ENCODE measurements around the gene TDRD12.

Gene TDRD12

DNA sequence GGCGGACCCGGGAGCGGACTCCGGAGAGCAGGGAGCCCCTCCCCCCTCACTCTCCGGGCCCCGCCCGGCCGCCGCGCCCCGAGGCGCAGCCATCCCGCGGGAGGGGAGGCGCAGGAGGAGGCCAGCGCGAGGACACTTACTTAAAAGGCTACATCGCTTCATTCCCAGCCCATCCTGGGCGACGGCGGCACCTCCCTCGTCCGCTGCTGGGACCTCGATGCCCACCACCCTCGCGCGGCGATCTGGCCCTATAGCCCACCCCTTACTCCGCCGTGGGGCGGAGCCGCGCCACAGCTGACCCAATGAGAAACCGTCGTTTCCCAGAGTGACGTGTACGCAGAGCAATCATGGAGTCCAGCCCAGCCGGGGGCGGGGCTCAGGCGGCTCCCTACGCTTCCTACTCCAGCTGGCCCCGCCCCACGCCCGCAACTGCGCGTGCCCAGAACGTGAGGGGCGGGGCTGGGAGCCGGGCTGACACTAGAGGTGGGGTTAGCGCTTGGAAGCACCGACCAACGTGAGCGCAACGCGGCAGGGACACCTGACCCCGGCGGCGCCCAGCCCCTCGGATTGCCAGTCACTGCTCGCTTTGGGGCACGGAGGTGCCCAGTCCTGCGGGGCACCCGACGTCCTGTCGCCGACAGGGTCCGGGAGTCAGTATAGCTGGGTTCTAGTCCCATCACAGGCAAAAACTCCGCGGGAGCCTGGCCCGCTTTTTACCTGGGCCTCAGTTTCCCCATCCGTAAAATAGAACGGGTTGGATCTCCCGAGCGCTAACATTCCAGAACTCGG, 44.4 kb upstream of the TDRD12 start, which contains the start of gene ANKRD27 (continued):
- TF ChIP-seq ZNF510 (tag by site-specific recombination; IDR thresholded peaks at IDR 0.05; ENCODE audit: insufficient replicate concordance): no peak
- TF ChIP-seq, protein P1, sequence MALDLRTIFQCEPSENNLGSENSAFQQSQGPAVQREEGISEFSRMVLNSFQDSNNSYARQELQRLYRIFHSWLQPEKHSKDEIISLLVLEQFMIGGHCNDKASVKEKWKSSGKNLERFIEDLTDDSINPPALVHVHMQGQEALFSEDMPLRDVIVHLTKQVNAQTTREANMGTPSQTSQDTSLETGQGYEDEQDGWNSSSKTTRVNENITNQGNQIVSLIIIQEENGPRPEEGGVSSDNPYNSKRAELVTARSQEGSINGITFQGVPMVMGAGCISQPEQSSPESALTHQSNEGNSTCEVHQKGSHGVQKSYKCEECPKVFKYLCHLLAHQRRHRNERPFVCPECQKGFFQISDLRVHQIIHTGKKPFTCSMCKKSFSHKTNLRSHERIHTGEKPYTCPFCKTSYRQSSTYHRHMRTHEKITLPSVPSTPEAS (tag by site-specific recombination; IDR thresholded peaks at IDR 0.05): no peak
- TF ChIP-seq ZNF146 (tag by site-specific recombination; IDR thresholded peaks at IDR 0.05): peak; percentile 24; the same call in 1 of the 2 replicates
- TF ChIP-seq ZNF654 (tag by site-specific recombination; IDR thresholded peaks at IDR 0.05; ENCODE audit: low read depth): no peak
- TF ChIP-seq, protein P2, sequence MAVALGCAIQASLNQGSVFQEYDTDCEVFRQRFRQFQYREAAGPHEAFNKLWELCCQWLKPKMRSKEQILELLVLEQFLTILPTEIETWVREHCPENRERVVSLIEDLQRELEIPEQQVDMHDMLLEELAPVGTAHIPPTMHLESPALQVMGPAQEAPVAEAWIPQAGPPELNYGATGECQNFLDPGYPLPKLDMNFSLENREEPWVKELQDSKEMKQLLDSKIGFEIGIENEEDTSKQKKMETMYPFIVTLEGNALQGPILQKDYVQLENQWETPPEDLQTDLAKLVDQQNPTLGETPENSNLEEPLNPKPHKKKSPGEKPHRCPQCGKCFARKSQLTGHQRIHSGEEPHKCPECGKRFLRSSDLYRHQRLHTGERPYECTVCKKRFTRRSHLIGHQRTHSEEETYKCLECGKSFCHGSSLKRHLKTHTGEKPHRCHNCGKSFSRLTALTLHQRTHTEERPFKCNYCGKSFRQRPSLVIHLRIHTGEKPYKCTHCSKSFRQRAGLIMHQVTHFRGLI (tag by site-specific recombination; IDR thresholded peaks at IDR 0.05): peak; percentile 83
- no peak for TF ChIP-seq ZNF707 (tag by site-specific recombination; IDR thresholded peaks at IDR 0.05)
- no peak for TF ChIP-seq ZNF621 (tag by site-specific recombination; IDR thresholded peaks at IDR 0.05)
- TF ChIP-seq, protein P3, sequence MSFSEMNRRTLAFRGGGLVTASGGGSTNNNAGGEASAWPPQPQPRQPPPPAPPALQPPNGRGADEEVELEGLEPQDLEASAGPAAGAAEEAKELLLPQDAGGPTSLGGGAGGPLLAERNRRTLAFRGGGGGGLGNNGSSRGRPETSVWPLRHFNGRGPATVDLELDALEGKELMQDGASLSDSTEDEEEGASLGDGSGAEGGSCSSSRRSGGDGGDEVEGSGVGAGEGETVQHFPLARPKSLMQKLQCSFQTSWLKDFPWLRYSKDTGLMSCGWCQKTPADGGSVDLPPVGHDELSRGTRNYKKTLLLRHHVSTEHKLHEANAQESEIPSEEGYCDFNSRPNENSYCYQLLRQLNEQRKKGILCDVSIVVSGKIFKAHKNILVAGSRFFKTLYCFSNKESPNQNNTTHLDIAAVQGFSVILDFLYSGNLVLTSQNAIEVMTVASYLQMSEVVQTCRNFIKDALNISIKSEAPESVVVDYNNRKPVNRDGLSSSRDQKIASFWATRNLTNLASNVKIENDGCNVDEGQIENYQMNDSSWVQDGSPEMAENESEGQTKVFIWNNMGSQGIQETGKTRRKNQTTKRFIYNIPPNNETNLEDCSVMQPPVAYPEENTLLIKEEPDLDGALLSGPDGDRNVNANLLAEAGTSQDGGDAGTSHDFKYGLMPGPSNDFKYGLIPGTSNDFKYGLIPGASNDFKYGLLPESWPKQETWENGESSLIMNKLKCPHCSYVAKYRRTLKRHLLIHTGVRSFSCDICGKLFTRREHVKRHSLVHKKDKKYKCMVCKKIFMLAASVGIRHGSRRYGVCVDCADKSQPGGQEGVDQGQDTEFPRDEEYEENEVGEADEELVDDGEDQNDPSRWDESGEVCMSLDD (tag by site-specific recombination; IDR thresholded peaks at IDR 0.05): no peak
- peak; percentile 79 for TF ChIP-seq ZNF341 (tag by site-specific recombination; IDR thresholded peaks at IDR 0.05; ENCODE audit: low read depth)
- no peak; the same call in 1 of the 2 replicates for TF ChIP-seq OVOL3 (tag by site-specific recombination; IDR thresholded peaks at IDR 0.05)
- TF ChIP-seq TRIM28 (IDR thresholded peaks at IDR 0.05; ENCODE audit: borderline replicate concordance, low read length): no peak
- TF ChIP-seq ZNF221 (tag by site-specific recombination; IDR thresholded peaks at IDR 0.05; ENCODE audit: borderline replicate concordance): no peak
- TF ChIP-seq, protein P4, sequence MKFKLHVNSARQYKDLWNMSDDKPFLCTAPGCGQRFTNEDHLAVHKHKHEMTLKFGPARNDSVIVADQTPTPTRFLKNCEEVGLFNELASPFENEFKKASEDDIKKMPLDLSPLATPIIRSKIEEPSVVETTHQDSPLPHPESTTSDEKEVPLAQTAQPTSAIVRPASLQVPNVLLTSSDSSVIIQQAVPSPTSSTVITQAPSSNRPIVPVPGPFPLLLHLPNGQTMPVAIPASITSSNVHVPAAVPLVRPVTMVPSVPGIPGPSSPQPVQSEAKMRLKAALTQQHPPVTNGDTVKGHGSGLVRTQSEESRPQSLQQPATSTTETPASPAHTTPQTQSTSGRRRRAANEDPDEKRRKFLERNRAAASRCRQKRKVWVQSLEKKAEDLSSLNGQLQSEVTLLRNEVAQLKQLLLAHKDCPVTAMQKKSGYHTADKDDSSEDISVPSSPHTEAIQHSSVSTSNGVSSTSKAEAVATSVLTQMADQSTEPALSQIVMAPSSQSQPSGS (tag by site-specific recombination; IDR thresholded peaks at IDR 0.05; ENCODE audit: low read depth): no peak
- TF ChIP-seq KLF10 (tag by site-specific recombination; IDR thresholded peaks at IDR 0.05): peak; percentile 85
- TF ChIP-seq ZFP37 (tag by site-specific recombination; IDR thresholded peaks at IDR 0.05): no peak
- TF ChIP-seq ZNF837 (tag by site-specific recombination; IDR thresholded peaks at IDR 0.05): no peak
- TF ChIP-seq ZNF701 (tag by site-specific recombination; IDR thresholded peaks at IDR 0.05): no peak
- peak; percentile 89 for TF ChIP-seq ZBTB8A (tag by site-specific recombination; IDR thresholded peaks at IDR 0.05)
- no peak for TF ChIP-seq REPIN1 (tag by site-specific recombination; IDR thresholded peaks at IDR 0.05; ENCODE audit: low read depth)
- TF ChIP-seq, protein P5, sequence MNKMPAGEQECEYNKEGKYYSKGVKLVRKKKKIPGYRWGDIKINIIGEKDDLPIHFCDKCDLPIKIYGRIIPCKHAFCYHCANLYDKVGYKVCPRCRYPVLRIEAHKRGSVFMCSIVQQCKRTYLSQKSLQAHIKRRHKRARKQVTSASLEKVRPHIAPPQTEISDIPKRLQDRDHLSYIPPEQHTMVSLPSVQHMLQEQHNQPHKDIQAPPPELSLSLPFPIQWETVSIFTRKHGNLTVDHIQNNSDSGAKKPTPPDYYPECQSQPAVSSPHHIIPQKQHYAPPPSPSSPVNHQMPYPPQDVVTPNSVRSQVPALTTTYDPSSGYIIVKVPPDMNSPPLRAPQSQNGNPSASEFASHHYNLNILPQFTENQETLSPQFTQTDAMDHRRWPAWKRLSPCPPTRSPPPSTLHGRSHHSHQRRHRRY (tag by site-specific recombination; IDR thresholded peaks at IDR 0.05): 0 out of 2 replicates have a peak, but pooled peaks have one; percentile 54
- TF ChIP-seq ZSCAN30 (tag by site-specific recombination; IDR thresholded peaks at IDR 0.05): no peak; the same call in 1 of the 2 replicates
- TF ChIP-seq BCL11B (tag by site-specific recombination; IDR thresholded peaks at IDR 0.05; ENCODE audit: low read depth): no peak
- no peak for TF ChIP-seq YY2 (tag by site-specific recombination; IDR thresholded peaks at IDR 0.05)
- peak; percentile 72 for TF ChIP-seq ZNF660 (tag by site-specific recombination; IDR thresholded peaks at IDR 0.05)
- TF ChIP-seq ZNF529 (tag by site-specific recombination; IDR thresholded peaks at IDR 0.05; ENCODE audit: insufficient replicate concordance): no peak
- no peak for TF ChIP-seq ZNF404 (tag by site-specific recombination; IDR thresholded peaks at IDR 0.05)
- no peak for TF ChIP-seq ZNF23 (tag by site-specific recombination; IDR thresholded peaks at IDR 0.05; ENCODE audit: borderline replicate concordance)
- TF ChIP-seq, protein P6, sequence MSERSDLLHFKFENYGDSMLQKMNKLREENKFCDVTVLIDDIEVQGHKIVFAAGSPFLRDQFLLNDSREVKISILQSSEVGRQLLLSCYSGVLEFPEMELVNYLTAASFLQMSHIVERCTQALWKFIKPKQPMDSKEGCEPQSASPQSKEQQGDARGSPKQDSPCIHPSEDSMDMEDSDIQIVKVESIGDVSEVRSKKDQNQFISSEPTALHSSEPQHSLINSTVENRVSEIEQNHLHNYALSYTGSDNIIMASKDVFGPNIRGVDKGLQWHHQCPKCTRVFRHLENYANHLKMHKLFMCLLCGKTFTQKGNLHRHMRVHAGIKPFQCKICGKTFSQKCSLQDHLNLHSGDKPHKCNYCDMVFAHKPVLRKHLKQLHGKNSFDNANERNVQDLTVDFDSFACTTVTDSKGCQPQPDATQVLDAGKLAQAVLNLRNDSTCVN (tag by site-specific recombination; optimal IDR thresholded peaks at IDR 0.05): peak; percentile 77
- TF ChIP-seq, protein P7, sequence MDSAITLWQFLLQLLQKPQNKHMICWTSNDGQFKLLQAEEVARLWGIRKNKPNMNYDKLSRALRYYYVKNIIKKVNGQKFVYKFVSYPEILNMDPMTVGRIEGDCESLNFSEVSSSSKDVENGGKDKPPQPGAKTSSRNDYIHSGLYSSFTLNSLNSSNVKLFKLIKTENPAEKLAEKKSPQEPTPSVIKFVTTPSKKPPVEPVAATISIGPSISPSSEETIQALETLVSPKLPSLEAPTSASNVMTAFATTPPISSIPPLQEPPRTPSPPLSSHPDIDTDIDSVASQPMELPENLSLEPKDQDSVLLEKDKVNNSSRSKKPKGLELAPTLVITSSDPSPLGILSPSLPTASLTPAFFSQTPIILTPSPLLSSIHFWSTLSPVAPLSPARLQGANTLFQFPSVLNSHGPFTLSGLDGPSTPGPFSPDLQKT (IDR thresholded peaks at IDR 0.05; ENCODE audit: borderline replicate concordance, low read depth, low read length): no peak
- no peak for TF ChIP-seq ZNF155 (tag by site-specific recombination; IDR thresholded peaks at IDR 0.05)
